ENCODE results near the gene CRK.

- no peak for TF ChIP-seq POLR2A (IDR thresholded peaks at IDR 0.05; ENCODE audit: low read length)
- no peak for TF ChIP-seq GATA1 (IDR thresholded peaks at IDR 0.05; ENCODE audit: low read depth, low read length)
These were observed 688 bp downstream of the CRK start for GRCh38 chr17:1455291-1455796.

Measured in erythroblast (primary cell).